PC-3 (cell line): ENCODE measurements around the gene PPL.

ENCODE experiments used
- CTCF ChIP-seq: fragments of 300-600 bp; sonication (generic); conservative IDR thresholded peaks from 2 replicates; pipeline ENCODE4 v1.5.1; 2017; ENCODE audit warnings: antibody characterized with exemption, low read depth, mild to moderate bottlenecking, low read length
- EZH2 ChIP-seq: fragments of 300-600 bp; sonication (generic); IDR thresholded peaks from one replicate; pipeline ENCODE4 v1.6.1; 2017; ENCODE audit warnings: antibody characterized with exemption, mild to moderate bottlenecking, low read length; ENCODE audit not compliant: unreplicated experiment
- EZH2phosphoT487 ChIP-seq: fragments of 300-600 bp; sonication (generic); IDR thresholded peaks from 2 replicates; pipeline ENCODE4 v1.6.1; 2018; ENCODE audit warnings: mild to moderate bottlenecking, antibody characterized with exemption, low read length, borderline replicate concordance

- TF ChIP-seq CTCF: no peak
- no peak for TF ChIP-seq EZH2
- TF ChIP-seq EZH2phosphoT487: no peak
Measured at GRCh38 chr16:4982056-4982867, 45.3 kb upstream of the PPL start.
